NOMO-1 treated with dmso at 0.1 percent for 144 hours (cell line): ENCODE results near the gene ST13.
"Not testable (repeated sequence)": the region's sequence is repeated elsewhere in the genome, so short reads cannot be mapped to it uniquely, and the experiment has no call there.

Source experiments
- DNase-seq: peaks from one replicate; lab custom pipeline; 2025; ENCODE audit not compliant: unreplicated experiment; lab: John Stamatoyannopoulos, UW

The ST13 gene

DNA sequence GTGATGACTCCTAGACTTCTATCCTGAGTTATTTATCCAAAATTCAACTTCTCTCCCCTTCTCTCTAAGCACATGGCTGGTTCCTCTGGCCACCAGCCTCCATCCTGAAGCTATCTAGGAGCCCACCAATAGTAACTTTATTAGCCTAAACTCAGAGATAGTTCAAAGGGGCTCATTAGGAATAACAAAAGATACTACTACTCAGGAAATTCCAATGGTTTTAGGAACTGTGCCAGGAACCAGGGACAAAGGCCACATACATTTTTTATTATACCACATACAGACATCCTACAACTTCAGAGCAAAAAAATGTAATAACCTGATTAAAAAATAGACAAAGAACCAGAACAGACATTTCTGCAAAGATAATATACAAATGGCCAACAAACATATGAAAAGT is 65.2 kb downstream of the ST13 start:
- no peak for DNase-seq

DNA sequence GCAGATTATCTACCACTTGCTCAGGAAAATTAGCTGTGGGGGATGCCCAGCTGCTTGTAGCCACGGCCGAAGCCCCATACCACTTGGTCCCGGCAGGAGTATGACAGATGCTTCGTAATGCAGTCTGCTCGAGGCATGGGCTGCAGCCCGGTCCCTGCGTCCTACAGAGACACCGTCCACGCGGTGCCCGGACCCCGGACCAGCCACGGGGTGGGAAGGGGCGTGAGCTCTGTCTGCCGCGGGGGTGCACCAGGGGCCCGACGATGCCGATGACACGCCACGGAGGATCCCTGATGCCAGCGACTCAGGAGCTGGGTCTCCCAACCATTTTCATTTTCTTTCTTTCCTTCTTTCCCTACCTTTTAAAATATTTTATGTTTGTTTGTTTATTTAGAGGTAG is 67.3 kb downstream of the ST13 start:
- DNase-seq: no peak

DNA sequence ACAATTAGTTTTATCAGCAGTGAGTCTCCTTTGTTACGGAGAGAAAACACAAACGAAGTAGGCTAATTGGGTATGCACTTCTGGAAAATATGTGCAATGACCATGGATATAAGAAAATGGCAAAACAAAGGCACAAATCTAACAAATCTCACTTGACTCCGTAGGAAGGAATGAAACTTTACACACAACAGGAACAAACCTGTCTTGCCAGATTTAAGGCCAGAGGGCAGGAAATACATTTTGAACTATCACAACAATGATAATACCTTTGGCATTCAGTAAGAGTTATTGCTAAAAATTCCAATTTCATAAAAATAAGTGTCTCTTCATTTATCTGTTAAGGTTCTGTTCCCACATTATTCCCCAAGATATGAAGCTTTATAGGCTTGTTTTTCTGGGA is 73.9 kb downstream of the ST13 start:
- DNase-seq: no peak

GRCh38 chr22:40781749-40782148 is 74.7 kb downstream of the ST13 start:
- DNase-seq: not testable (repeated sequence)
